Epidermal melanocyte (primary cell): ENCODE results near the gene NRIP2.

ENCODE experiments used
- DNase-seq: peaks from one replicate; pipeline ENCODE4 v3.0.0; 2011; ENCODE audit warnings: low spot score; ENCODE audit not compliant: insufficient read length

Gene NRIP2

GRCh38 chr12:2776129-2776806, 58.6 kb downstream of the NRIP2 start:
- DNase-seq, result no peak

- DNase-seq, result no peak
Measured at GRCh38 chr12:2775431-2775830, 59.4 kb downstream of the NRIP2 start.
